Astrocyte of the spinal cord (primary cell): ENCODE data around the gene SGTB.

Experiments used
- DNase-seq: peaks from one replicate; pipeline ENCODE4 v3.0.0; 2011; ENCODE audit warnings: low read depth, low spot score
- H3K4me3 ChIP-seq: 2 replicates; pipeline ENCODE4 v1.5.1; 2011; ENCODE audit warnings: low read depth, mild to moderate bottlenecking, low read length, moderate library complexity
- CTCF ChIP-seq: IDR thresholded peaks from 2 replicates; pipeline ENCODE4 v1.5.1; 2012; ENCODE audit warnings: low read depth, mild to moderate bottlenecking, low read length, inconsistent platforms
- in situ Hi-C: cut with HindIII; loops from 2 replicates; pipeline ENCODE4 v1.10.0; 2017; ENCODE audit warnings: low sequenced_read_pairs

SGTB gene

GRCh38 chr5:65750938-65751337 lies 29.0 kb upstream of the SGTB start:
- H3K4me3 ChIP-seq: no peak overlapping the region
- DNase-seq: no peak
- TF ChIP-seq CTCF: no peak
- in situ Hi-C loops: no loop called here

GRCh38 chr5:65749956-65750355 lies 28.0 kb upstream of the SGTB start:
- H3K4me3 ChIP-seq: no peak overlapping the region
- DNase-seq: no peak
- no peak for TF ChIP-seq CTCF
- in situ Hi-C loops: no loop called here

GRCh38 chr5:65749221-65749844 lies 27.4 kb upstream of the SGTB start:
- no peak overlapping the region for H3K4me3 ChIP-seq
- no peak for DNase-seq
- TF ChIP-seq CTCF: no peak
- in situ Hi-C loops: no loop called here

GRCh38 chr5:65742565-65743231 lies 20.8 kb upstream of the SGTB start:
- in situ Hi-C loops: no loop called here
- peak; percentile 86 for DNase-seq

GRCh38 chr5:65739162-65739561 lies 17.3 kb upstream of the SGTB start:
- in situ Hi-C loops: no loop called here
- DNase-seq: no peak
- no peak overlapping the region for H3K4me3 ChIP-seq
- TF ChIP-seq CTCF: no peak

More at GRCh38 chr5:65742565-65743231, 20.8 kb upstream of the SGTB start:
- no peak overlapping the region for H3K4me3 ChIP-seq
- TF ChIP-seq CTCF: peak; percentile 72

- DNase-seq: no peak
- in situ Hi-C loops: no loop called here
- no peak overlapping the region for H3K4me3 ChIP-seq
- no peak for TF ChIP-seq CTCF
Measured at GRCh38 chr5:65738305-65738704, 16.4 kb upstream of the SGTB start.
